Activated CD4-positive, alpha-beta T cell treated with anti-CD3 and anti-CD28 coated beads, Interleukin-2, amount 50 U/mL, for 24 hours (primary cell): ENCODE data around the gene ATP13A2.
"Not testable (repeated sequence)": the region's sequence is repeated elsewhere in the genome, so short reads cannot be mapped to it uniquely, and the experiment has no call there.

Experiments
- DNase-seq, 2 donors: peaks; one replicate each; pipeline ENCODE4 v3.0.0-alpha.2; 2020; ENCODE audit warnings: low read depth in 1 of 2, low spot score in 1 of 2

ATP13A2 gene

GRCh38 chr1:16979475-16980327 lies 32.0 kb downstream of the ATP13A2 start:
- no peak for DNase-seq

- no peak for DNase-seq
Observed at GRCh38 chr1:16978567-16979474, 32.9 kb downstream of the ATP13A2 start.

- no peak for DNase-seq
Observed at GRCh38 chr1:16978139-16978538, 33.6 kb downstream of the ATP13A2 start.

- DNase-seq, result no peak
Observed at GRCh38 chr1:16977377-16977776, 34.4 kb downstream of the ATP13A2 start.

- no peak for DNase-seq
Observed at GRCh38 chr1:16976966-16977365, 34.8 kb downstream of the ATP13A2 start.

GRCh38 chr1:16975838-16976237 lies 35.9 kb downstream of the ATP13A2 start:
- no peak for DNase-seq

GRCh38 chr1:16975211-16975610 lies 36.5 kb downstream of the ATP13A2 start:
- DNase-seq, result no peak

GRCh38 chr1:16973215-16973614 lies 38.5 kb downstream of the ATP13A2 start:
- no peak for DNase-seq

GRCh38 chr1:16972189-16972895 lies 39.4 kb downstream of the ATP13A2 start:
- DNase-seq, result no peak

GRCh38 chr1:16971341-16972188 lies 40.2 kb downstream of the ATP13A2 start:
- DNase-seq, result no peak

GRCh38 chr1:16970132-16970910 lies 41.4 kb downstream of the ATP13A2 start:
- no peak for DNase-seq

GRCh38 chr1:16969651-16970050 lies 42.1 kb downstream of the ATP13A2 start:
- no peak for DNase-seq

- DNase-seq, result no peak
Observed at GRCh38 chr1:16969057-16969611, 42.6 kb downstream of the ATP13A2 start.

- DNase-seq, result no peak
Observed at GRCh38 chr1:16968372-16968771, 43.4 kb downstream of the ATP13A2 start.

- no peak for DNase-seq
Observed at GRCh38 chr1:16967962-16968361, 43.8 kb downstream of the ATP13A2 start.

GRCh38 chr1:16967095-16967575 lies 44.6 kb downstream of the ATP13A2 start:
- no peak for DNase-seq

- DNase-seq, result no peak
Observed at GRCh38 chr1:16966282-16966681, 45.4 kb downstream of the ATP13A2 start.

- no peak for DNase-seq
Observed at GRCh38 chr1:16965486-16966067, 46.2 kb downstream of the ATP13A2 start.

- not testable (repeated sequence) for DNase-seq
Observed at GRCh38 chr1:16964169-16964568, 47.6 kb downstream of the ATP13A2 start.
